T-helper 1 cell (primary cell): ENCODE measurements around the gene HDX.
"Not testable (repeated sequence)": the region's sequence is repeated elsewhere in the genome, so short reads cannot be mapped to it uniquely, and the experiment has no call there.

Experiments
- DNase-seq, 5 donors: peaks; one replicate each; pipeline ENCODE4 v3.0.0-alpha.2; 2012 to 2020
- total RNA-seq, 4 donors: gene quantifications; one replicate each; lab custom pipeline; 2026; lab: John Stamatoyannopoulos, UW

Gene HDX
- total RNA-seq: 0.27 to 2.1 (median 0.93) reads per million in 4 donors

- DNase-seq: peak in 4 of 5 donors; percentile 11 to 58 (median 36)
Measured at GRCh38 chrX:84501798-84502628, at the start of gene HDX. TSS of gene HDX (minus strand) at chrX:84502453. CDS start at chrX:84475397, 27,056 bp downstream.

- DNase-seq: not testable (repeated sequence)
Measured at GRCh38 chrX:84541315-84541714, 39.1 kb upstream of the HDX start.

- DNase-seq: not testable (repeated sequence)
Measured at GRCh38 chrX:84537627-84538026, 35.4 kb upstream of the HDX start.

- no peak for DNase-seq
Measured at GRCh38 chrX:84488426-84488825, 13.8 kb downstream of the HDX start.

- DNase-seq: no peak
Measured at GRCh38 chrX:84487365-84488353, 14.6 kb downstream of the HDX start.

- no peak for DNase-seq
Measured at GRCh38 chrX:84479086-84479485, 23.2 kb downstream of the HDX start.

- no peak for DNase-seq
Measured at GRCh38 chrX:84477114-84477513, 25.1 kb downstream of the HDX start.

GRCh38 chrX:84475596-84475995 lies 26.7 kb downstream of the HDX start:
- DNase-seq: no peak

GRCh38 chrX:84475101-84475500 lies 27.2 kb downstream of the HDX start:
- no peak for DNase-seq

- DNase-seq: no peak
Measured at GRCh38 chrX:84469226-84469625, 33.0 kb downstream of the HDX start.

- no peak for DNase-seq
Measured at GRCh38 chrX:84467898-84468297, 34.4 kb downstream of the HDX start.

- DNase-seq: no peak
Measured at GRCh38 chrX:84453351-84454246, 48.7 kb downstream of the HDX start.

GRCh38 chrX:84441143-84441542 lies 61.1 kb downstream of the HDX start:
- DNase-seq: no peak

- no peak for DNase-seq
Measured at GRCh38 chrX:84415140-84415539, 87.1 kb downstream of the HDX start.

GRCh38 chrX:84363663-84364062 lies 138.6 kb downstream of the HDX start:
- no peak for DNase-seq

GRCh38 chrX:84363051-84363450 lies 139.2 kb downstream of the HDX start:
- DNase-seq: no peak

GRCh38 chrX:84362184-84362838 lies 139.9 kb downstream of the HDX start:
- DNase-seq: no peak

- DNase-seq: no peak
Measured at GRCh38 chrX:84358271-84358670, 144.0 kb downstream of the HDX start.

GRCh38 chrX:84357296-84357695 lies 145.0 kb downstream of the HDX start:
- DNase-seq: no peak

- no peak for DNase-seq
Measured at GRCh38 chrX:84340968-84341367, 161.3 kb downstream of the HDX start.

- no peak for DNase-seq
Measured at GRCh38 chrX:84339507-84340364, 162.5 kb downstream of the HDX start.
